HS-5 (cell line): Measurements from ENCODE around the gene SLC7A8.

Source experiments
- DNase-seq: peaks from one replicate; pipeline ENCODE4 v3.0.0-alpha.2; 2012; ENCODE audit warnings: low read depth

Gene SLC7A8

DNA sequence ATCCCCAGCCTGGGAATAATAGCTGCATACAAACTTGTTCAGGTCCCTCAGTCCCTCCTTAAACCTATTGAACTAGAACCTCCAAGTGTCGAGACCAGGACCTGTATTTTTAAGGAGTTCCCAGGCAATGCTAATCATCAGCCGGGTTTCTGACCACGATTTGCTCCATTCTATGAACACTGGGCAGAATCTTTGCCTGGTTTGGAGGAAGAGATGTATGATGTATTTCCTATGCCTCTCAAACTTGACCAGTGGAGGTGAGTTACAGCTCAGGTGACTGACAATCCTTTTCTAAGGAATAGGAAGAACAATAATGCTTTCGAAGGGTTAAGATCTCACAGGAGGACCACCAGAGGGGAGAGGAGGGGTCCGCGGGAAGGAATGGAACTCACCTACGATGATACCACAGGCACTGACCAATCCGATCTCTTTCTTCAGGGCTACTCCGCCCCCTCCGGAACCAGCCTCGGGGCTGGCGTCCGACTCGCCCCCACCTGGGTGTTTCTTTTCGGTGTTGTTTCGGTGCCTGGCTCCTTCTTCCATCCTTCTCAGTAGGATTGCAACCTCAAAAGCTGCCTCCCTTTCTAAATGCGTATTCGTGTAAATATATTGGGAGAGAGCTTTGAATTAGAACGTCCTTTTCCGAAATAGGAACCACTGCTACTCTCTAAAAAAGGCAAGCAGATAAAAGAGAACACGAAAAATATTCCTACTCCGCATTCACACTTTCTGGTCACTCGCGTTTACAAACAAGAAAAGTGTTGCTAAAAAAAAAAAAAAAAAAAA lies 895 bp downstream of the SLC7A8 start:
- no peak for DNase-seq

DNA sequence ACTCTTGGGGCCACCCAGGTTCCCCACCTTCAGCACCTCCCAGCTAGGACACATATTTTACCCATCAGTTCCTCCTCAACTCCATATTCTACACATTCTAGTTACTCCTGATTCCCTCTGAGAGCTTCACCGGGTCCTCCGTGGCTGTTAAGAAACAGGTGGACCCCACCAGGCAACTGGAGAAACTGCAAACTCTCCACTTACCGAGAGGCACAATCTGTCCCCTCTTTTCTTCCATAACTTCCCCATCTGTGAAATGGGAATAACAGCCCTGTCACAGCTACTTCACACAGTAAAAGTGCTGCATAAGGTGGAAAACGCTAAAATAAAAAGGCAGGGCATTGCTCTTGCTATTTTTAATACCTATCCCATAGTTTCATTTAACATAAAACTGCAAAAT lies 1.5 kb downstream of the SLC7A8 start:
- no peak for DNase-seq

DNA sequence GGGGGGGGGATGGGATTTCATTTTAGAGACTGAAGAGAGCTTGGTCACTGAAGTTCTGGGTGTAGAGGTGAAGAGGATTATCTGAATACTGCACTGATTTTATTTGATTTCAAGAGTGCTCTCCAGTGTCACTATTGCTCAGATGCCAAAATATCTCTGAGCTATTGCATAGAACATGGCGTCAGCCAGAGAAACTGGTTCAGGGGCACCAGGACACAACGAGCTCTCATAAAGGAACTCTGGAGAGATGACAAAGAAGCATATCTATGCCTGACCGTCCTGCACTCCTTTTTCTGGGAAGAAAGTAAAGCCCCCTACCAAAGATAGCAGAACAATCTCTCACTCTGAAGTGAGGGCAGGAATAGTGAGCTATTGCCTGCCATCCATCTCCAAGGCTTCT lies 2.0 kb downstream of the SLC7A8 start:
- no peak for DNase-seq

DNA sequence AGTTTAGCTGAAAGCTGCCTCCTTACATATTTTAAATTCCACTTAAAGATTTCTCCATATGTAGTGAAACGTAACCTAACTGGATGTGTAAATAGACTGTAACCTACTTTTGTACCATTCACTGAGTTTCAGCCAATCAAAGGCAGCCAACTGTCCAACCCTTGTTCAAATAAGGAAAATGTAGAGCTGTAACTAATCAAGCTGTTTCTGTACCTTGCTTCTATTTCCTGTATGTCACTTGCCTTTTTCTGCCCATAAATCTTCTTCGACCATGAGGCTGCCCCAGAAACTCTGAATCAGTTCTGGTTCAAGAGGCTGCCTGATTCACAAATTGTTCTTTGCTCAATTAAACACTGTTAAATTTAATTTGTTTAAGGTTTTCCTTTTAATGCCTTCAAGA lies 6.3 kb downstream of the SLC7A8 start:
- DNase-seq: no peak

DNA sequence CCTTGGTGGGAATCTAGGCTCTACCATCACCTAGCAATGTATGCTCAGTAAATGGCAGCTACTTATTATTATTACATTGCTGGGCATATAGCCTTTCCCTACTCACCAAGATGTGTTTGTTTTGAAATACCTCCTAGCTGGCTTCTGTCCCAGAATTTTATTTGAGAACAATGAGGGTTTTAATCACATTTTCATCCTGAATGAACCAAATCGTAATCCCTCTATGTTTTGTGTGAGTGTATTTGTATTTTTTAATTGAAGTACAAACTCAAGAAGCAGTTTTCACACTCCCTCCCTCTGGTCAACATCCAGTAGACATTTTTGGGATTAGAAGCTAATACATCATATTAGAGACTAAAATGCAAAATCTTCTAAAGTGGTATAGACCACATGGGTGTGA lies 7.6 kb downstream of the SLC7A8 start:
- DNase-seq: no peak

DNA sequence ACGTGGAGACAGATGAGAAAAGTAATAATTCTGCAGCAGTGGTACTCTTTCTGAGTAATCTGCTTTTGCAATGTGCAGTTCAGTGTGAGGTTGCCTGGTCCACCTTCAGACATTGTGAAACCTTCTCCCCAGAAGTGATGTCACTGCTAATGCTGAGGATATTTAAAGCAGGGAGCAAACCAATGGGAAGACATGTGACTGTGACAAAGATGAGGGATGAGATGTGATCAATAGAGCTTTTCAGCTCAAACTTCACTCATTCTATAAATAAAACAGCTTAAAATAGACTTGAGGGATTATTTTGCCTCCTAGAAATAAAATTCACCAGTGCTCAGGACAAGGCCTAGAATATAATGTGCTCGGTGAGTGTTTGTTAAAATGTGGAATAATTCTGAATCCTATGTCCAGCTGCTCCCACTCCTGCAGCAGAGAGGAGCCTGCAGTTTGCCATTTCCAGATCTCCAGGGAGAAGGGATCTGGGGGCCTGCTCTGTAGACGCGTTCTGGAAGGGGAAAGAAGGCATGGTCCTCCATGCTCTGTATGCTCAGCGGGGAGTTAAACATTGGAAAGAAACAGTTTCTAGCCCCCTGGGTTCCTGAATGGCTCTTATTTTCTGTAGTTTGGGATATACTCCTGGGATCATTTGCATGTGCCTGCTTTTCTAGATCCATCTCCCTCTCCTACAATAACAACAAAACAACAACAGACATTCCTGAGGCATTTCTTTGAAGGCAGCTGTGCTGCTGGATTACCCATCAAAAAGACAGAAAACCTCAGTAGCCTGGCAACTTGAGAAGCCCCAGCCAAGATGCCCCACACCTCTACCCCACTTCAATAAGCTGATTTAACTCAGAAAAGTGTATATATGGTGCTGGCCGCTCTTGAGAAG lies 8.9 kb downstream of the SLC7A8 start:
- no peak for DNase-seq

DNA sequence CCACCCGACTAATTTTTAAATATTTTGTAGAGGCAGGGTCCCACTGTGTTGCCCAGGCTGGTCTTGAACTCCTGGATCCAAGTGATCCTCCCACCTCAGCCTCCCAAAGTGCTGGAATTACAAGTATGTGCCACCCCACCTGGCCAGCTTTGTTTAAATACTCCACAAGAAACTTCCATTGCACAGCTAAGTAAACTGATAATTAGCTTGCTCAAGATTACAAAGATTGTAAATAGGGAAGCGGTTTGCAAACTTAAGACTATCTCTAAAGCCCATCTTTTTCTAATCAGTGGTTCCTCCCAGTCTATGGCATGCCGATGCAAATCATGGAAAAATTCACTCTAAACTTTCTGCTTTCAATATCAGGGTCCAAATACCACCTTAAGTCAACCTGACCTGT lies 9.7 kb downstream of the SLC7A8 start:
- DNase-seq: no peak

DNA sequence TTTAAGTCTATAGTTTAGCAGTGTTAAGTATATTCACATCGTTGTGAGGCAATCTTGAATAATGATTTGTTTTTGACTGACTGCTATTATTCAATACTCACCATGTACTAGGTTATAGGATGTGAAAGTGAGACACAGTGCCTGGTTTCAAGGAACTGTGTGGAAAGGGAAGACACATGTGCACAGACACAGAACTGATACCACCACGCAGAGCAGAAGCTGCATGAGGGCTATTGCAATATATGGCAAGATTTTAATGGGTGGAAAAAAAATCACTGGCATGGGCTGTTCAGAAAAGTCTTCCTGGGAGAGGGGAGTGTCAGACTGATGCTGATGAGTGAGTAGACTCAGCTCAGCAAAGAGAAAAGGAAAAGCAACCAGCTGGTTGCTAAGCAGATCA lies 10.4 kb downstream of the SLC7A8 start:
- no peak for DNase-seq

DNA sequence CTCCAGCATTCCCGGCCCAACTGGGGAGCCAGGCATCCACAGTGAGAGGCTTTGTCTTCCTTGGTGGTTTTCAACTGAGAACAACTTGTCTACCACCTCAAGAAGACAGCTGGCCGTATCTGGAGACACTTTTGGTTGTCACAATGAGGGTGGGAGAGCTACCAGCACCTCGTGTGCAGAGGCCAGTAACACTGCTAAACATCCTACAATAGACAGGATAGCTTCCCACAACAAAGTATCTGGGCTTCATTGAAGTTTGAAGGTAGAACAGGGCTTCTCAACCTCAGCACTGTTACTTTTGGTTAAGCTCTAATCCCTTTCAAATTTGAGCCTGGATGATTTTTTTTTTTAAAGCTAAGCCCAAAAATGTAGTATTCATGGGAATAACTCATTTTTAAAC lies 10.9 kb downstream of the SLC7A8 start:
- no peak for DNase-seq

DNA sequence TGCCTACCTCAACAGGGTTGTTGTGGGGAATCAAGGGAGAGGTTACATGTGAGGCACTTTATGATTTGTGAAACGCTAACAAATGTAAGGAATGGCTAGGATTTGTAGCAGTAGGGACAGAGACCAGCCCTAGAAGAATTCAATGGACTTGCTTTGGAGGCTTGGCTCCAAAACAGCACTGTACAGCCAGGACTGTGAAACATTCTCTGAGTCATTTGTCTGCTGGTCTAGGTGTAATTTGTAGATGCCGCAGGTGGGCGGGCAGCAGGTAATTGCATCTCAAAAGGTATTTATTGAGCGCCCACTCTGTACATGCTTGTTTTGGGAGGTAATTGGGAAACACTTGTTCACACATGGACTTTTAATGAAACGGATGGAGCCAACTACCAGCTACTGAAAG lies 11.4 kb downstream of the SLC7A8 start:
- no peak for DNase-seq

DNA sequence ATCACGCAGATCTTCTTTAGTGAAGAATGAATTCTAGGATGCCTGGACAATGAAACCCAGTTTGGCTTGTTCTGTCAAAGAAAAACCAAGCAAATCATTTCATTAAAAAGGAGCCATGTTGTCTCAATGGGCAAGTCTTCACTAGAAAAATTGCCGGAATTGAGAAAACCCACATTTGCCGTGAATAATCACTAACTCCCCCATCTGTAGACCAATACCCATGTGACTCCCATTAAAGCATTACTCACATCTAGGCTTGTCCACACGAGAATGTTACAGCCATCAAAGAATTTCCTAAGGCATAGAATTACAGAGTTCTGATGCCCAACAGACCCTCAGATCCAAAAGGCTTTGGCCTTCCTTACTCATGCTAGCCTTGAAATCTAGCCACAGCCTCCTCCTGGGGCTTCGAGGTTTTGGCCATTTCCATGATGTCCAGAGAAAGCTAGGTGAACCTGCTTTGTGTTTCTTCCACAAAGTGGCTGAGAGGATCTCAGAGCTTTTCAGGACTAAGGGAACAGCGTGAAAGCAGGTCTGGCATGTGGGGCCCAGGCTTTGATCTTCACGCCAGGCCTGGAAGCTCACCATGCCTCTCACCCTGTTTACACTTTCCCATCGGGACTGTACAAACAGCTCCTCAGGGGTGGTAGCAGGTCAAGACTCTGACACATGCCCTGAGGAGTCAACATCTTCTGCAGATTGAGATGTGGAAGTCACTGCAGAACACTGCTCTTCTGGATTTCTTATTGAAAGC lies 12.1 kb downstream of the SLC7A8 start:
- no peak for DNase-seq

DNA sequence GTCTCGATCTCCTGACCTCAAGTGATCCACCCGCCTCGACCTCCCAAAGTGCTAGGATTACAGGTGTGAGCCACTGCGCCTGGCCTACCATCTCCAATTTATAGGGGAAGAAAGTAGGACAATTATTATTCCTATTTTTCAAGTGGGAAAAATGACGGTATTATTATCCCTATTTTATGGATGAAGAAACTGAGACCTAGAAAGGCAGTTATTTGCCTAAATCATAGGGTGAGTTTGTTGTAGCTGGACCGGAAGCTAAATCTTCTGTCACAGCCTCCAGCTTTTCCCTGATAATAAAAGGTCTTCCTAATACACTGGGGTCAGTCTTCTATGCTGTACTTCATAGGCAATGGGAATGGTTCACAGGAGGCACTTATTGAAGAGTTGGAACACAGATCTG lies 13.8 kb downstream of the SLC7A8 start:
- no peak for DNase-seq

DNA sequence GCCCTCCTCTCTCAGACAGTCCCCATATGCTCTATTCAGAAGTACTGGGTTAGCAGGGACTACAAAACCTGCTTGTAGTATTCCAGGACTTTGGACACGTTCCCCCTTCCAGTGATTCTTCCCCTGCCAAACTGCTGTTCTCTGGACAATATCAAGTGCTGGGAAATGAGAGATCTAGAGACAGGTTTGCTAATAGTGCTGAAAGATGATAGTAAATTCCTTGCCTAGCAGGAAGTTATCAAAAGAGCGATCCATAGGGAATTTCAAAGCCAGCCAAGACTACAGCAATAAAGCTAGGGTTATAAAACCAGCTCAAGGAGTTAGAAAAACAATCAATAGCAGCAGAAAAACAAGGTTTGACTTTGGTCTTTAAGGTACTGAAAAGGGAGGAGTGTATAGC lies 15.2 kb downstream of the SLC7A8 start:
- no peak for DNase-seq

DNA sequence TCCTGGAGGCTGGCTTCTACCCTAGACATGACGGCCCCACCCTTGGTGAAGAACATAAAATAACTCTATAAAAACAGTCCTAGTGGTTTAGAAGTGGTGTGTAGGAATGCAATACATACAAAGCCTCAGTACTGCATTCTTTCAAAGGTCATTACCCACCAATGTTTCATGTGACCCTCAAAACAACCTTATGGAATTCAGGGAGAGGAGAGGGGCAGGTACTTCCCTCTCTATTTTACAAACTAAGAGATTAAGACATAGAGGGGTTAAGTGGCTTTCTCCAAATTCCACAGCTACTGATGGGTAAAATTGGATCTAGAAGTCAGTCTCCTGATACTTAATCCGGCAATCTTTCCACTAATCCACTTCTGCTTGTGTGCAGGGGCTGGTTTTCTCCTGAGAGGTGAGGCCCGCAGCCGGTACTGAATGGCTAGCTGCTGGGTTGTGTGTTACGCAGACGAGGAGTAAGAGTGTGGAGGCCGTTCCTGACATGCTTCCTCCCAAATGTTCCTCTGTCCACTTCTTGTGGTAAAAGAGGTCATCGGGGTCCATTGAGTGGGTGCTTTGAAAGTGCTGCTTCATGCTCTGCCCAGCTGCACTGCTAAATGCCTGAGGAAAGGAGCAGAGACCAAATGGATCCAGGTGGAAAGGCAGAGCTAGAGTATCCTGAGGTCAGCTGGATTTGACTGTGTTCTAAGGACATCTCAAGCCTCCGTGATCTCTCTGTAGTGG lies 16.2 kb downstream of the SLC7A8 start:
- DNase-seq: no peak

DNA sequence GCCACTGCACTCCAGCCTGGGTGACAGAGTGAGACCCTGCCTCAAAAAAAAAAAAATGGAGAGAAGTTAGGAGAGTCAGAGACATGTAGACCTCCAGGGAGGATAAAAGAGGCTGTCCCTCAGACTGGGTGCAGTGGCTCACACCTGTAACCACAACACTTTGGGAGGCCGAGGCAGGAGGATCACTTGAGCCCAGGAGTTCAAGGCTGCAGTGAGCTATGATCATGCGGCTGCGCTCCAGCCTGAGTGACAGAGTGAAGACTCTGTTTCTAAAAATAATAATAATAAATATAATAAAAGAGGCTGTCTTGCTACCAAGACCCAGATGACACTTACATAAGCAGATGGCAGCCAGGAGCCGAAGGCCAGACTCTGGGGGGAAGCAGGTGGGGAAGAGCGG lies 18.5 kb downstream of the SLC7A8 start:
- DNase-seq: no peak

DNA sequence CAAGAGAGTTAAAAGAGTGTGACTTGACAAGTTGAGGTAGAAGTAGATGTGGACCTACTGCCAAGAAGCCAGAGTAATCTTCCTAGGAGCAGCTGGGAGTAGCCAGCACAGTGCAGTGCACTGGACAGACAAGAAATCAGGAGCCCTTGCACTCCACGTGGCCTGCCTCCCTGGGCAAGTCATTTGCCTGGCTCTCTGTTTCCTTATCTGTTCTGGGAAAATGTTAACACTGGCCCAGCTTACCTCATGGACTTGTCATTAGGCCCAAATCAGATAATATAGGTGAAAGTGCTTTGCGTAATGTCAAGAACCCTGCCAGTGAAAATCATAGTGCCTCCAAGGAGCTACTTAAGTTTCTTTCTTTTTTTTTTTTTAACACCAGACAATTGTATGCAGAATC lies 19.2 kb downstream of the SLC7A8 start:
- DNase-seq: no peak

DNA sequence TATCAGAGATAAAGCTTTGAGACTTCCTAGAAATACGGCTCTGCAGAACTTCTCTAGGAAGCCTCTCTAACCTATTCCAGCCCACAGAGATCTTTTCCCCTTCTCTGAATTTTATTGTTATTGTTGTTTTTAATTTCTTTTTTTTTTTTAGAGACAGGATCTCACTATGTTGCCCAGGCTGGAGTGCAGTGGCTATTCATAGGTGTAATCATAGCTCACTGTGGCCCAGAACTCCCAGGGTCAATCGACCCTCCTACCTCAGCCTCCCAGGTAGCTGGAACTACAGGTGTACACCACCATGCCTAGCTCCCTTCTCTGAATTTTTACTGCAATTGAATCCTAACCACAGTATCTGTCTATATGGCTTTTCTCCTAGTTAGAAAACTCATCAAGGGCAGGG lies 19.6 kb downstream of the SLC7A8 start:
- DNase-seq: no peak

DNA sequence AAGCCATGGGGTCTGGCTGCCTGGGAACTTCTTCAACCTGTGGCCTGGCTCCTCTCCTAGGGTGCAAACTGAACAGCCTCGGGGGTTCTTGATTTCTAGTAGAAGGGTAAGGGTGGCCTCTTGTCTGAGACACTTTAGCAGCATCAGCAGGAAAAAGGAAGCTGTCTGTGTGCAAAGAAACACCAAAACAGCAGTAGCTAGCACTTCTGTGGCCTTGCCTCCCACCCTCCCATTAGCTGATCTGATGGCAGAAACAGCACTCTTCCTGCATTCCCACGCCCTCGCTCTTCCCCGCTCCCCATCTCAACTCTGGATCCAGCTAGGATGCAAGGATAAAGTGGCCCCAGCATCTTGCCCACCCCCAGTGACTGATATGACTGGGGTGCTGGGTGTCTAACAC lies 20.7 kb downstream of the SLC7A8 start:
- no peak for DNase-seq

DNA sequence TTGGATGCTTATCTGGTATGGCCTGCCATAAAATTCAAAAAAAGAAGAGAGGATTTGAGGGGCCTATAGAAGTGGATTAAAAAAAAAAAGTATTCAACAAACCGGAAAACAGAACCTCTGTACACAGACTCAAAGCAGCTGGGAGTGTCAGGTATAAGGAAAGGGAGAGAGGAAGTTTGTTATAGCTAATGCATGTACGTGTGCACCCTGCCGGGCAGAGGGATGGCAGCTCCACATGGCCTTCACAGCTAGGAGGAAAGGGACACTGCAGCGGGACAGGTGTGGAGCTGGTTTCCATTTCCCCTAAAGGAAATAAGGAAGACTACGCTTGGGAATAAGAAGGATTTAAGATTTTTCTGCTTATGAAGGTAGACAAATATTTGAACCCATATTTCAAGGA lies 21.5 kb downstream of the SLC7A8 start:
- no peak for DNase-seq

DNA sequence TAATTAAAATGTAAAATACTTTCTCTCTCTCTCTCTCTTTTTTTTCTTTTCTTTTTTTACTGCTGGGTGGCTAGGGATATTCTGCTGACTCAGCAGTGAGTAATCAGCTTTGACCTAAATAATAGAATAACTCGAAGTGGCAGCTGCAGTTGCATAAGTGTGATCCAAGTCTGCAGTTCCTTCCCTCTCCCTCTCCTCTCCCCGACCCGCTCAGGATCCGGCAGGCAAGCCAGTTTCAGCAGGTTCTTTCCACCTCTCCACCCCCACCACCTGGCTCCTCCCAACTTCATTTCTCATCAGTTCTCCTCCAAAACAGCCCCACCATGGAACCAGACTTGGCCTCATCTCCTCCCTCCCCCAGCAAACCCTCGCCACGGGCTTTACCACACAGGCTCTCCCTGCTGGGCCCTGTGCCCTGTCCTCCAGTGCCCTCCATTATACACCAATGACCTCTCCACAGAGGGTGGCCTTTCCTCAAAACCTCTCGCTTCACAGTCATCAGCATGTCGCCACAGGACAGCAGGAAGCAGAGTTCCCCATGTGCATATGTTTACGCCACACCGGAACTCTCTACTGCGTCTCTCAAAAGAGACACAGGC lies 22.4 kb downstream of the SLC7A8 start:
- DNase-seq: peak; percentile 62

DNA sequence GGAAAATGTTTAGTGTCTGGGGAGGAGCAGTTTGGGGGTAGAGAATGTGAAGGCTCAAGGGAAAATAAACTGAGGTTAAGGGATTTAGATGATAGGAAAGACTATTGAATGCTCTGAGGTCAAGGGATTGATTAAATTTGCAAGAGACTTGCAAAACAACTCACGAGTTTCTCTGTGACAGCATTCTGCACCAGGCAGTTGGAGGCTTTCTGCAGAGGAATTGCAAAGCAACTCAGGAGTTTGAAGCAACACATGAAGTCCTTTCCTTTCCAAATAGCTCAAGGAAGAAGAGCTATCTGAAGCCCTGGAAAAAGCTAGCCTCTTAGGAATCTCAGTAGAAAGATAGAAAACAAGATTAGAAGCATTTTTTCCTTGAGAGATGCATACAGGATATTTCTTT lies 23.9 kb downstream of the SLC7A8 start:
- no peak for DNase-seq

DNA sequence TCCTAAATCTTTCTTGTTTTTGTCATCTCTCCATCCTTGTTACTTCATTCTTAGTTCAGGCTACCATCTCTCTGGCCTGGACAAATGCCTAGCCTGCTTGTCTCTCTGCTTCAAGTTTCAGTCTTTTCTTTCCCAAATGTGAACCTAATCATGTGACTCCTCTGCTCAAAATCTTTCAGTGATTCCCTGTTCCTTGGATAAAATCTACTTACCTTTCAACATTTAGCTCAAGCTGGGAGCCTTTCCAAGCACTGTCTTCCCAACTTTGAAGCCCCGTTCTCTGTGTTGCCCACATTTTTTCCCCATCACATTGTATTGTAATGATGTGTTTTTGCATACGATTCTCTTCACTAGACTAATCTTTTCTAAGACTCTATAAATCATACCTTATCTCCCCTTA lies 24.7 kb downstream of the SLC7A8 start:
- DNase-seq: no peak
